Colon (tissue), 2 donors: Measurements from ENCODE around the gene EHBP1.
A peak's percentile ranks its signal among the peaks of the same experiment; 100 is the strongest.
"Not testable (repeated sequence)": the region's sequence is repeated elsewhere in the genome, so short reads cannot be mapped to it uniquely, and the experiment has no call there.

Experiments
- FAIRE-seq: peaks from 2 replicates; lab custom pipeline; 2012; peaks lifted over from hg19 to GRCh38; lab: Jason Lieb, UNC
- donor health status: control.
- donor health status: control.

Gene EHBP1

DNA sequence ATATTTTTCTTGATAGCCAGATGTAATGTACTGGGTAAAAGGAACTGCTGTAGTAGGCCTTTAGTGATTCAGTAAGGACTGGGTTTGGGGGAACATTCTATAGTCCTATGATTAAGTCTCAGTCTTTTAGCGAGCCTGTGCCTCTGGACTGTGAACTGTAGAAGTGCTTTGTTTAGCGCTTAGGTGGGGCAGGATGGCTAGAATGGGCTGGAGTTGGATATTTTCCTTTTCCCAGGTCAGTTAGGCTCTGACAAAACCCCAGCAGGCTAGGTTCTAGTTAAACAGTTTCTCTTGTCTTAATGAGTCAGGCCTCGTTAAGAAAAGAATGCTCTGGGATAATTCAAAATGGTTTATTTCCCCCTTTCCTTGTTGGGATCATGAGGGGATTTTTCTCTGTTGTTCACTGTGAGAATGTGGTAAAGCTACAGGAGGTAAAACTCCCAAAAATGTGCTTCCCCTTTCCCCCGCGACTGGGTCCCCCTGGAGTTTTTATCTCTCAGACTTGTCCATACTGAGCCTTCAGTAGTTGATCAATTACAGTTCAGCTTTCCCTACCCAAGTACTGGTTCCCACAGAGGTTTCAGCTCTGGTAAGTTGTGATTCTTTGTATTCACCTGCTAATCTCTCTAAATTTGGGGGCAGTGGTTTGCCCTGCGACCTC is 31.5 kb downstream of the EHBP1 start:
- FAIRE-seq, result no peak

DNA sequence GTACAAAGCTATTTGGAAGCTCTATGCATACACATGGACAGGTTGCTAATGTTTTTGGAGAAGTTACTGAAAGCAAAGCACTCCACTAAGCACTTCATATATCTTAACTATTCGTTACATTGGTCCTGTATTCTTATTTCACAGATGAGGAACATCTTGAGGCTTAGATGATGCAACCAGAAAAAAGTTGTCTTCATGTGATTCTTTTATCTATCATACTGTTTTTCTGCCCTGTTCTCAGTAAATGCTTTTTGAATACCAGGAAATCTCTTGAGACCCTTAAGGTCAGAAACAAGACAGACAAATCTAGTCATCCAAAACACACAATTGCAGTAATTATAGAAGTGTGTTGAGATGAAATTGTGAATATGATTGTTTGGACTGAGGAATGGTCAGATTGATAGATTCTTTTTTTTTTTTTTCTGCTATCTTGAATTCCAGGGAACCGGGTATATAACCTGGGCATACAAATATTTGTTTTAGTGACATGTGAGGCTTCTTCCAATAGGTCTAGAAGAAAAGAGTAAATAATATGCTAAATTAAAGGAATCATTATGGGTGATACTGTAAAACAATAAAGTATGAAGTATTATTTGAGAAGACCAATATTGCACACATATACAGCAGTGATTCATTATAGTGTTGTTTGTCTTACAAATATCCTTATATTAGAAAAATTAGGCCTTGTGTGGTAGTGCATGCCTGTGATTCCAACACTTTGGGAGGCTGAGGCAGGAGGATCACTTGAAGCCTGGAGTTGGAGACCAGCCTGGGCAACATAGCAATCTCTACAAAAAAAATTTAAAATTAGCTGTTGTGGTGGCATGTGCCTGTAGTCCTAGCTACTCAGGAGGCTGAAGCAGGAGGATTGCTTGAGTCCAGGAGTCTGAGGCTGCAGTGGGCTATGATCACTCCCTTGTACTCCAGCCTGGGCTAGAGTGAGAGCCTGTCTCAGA is 33.7 kb downstream of the EHBP1 start:
- FAIRE-seq, result no peak

DNA sequence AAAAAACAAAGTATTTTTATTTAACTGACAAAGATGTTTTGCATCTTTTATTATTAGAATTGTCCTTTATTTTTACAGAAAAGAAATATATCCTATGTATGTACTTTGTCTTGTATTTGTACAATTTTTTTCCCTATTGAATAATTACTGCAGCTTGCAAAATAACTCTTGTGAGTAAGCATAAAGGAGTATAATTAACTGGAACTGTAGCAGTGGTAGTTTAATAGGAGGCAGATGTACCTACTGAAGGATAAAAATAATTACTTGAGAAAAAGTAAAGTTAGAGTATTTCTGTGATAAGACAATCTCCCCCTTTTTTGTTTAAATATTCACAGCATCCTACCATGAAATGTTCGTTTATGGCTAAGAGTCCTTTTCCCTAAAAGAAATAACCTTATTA is 34.7 kb downstream of the EHBP1 start:
- no peak for FAIRE-seq

- FAIRE-seq, result no peak
These were observed 35.6 kb downstream of the EHBP1 start for GRCh38 chr2:62741127-62741526.

DNA sequence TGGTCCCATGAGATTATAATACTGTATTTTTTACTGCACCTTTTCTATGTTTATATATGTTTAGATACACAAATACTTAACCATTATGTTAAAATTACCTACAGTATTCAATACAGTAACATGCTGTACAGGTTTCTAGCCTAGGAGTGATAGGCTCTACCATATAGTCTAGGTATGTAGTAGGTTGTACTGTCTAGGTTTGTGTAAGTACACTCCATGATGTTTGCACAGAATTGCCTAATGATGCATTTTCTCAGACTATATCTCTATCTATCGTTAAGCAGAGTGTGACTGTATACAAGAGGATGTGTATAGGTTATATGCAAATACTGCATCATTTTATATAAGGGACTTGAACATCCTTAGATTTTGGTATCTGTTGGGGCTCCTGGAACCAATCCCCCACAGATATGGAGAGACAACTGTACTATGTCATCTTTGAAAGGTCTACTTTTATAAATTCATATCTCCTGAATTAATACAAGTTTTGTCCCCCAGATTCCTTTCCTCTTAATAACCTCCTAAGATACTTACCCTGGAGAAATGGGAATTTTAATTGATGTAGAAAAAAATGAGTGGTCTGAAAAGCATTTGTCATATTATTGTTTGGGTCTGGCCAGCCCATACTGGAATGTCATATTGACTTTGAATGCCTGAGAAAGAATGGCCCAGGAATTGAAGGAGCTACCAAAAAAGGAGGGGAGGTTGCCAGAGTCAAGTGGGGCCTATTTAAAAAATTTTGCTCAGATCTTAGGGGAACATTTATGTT is 36.6 kb downstream of the EHBP1 start:
- FAIRE-seq, result no peak

- no peak for FAIRE-seq
These were observed 38.0 kb downstream of the EHBP1 start for GRCh38 chr2:62743506-62743905.

DNA sequence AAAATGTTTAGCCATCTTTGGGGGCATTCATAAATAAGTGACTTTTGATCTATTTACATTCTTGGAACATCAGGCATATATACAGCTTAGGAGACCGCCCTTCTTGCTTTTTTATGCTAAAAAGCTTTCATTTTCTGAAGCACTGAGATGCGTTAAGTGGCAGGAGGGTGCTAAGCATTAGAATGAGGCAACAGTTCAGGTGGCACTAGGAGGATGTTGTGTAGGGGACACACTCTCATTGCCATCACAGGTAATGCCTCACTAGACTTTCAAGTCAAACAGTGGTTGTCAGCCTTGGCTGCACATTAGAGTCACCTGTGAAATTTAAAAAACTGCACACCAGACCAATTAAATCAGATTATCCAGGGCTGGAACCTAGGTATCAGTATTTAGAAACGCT is 39.1 kb downstream of the EHBP1 start:
- no peak for FAIRE-seq

- FAIRE-seq, result no peak
These were observed 40.5 kb downstream of the EHBP1 start for GRCh38 chr2:62745891-62746481.

GRCh38 chr2:62747169-62747568 is 41.7 kb downstream of the EHBP1 start:
- no peak for FAIRE-seq

GRCh38 chr2:62747876-62748275 is 42.4 kb downstream of the EHBP1 start:
- FAIRE-seq, result no peak

DNA sequence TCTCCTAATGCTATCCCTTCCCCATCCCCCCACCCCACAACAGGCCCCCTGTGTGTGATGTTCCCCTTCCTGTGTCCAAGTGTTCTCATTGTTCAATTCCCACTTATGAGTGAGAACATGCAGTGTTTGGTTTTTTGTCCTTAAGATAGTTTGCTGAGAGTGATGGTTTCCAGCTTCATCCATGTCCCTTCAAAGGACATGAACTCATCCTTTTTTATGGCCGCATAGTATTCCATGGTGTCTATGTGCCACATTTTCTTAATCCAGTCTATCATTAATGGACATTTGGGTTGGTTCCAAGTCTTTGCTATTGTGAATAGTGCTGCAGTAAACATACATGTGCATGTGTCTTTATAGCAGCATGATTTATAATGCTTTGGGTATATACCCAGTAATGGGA is 43.6 kb downstream of the EHBP1 start:
- FAIRE-seq, result not testable (repeated sequence)

- no peak for FAIRE-seq
These were observed 51.5 kb downstream of the EHBP1 start for GRCh38 chr2:62757029-62757428.

GRCh38 chr2:62760026-62760425 is 54.5 kb downstream of the EHBP1 start:
- FAIRE-seq, result no peak

GRCh38 chr2:62760555-62760954 is 55.0 kb downstream of the EHBP1 start:
- FAIRE-seq, result no peak

DNA sequence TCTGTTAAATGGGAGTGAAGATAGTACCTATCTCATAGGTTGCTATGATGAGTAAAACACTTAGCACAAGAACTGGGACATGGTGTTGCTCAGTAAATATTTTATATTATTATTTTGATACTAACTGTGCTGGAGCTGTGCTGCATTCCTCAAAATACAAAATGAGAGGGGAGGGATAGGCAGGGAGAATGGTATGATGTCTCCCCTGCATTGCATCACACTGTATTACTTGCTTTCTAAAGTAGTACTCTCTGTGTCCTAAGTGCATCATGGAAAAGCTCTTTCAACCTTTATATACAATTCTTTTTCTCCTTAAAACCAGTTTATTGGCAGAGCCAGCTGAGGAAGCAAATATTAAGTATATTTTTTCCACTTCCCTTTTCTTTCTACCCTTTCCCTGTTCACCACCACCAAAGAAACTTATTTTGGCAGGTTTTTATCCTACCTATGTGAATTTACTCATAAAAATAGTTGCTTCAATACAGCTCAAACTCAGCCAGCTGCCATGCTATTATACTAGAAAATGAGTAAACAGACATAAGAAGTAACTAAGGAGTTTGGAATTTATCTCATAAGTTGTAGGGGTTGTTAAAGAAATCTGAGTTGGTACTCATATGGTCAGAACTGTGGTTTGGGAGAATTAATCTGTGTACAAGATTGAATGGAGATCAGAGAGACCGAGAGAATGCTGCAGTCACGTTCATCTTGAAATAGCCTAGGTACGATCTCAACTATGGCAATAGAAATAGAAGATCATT is 60.3 kb downstream of the EHBP1 start:
- FAIRE-seq, result no peak

GRCh38 chr2:62768615-62769014 is 63.1 kb downstream of the EHBP1 start:
- no peak for FAIRE-seq

GRCh38 chr2:62770629-62771028 is 65.1 kb downstream of the EHBP1 start:
- FAIRE-seq, result no peak

DNA sequence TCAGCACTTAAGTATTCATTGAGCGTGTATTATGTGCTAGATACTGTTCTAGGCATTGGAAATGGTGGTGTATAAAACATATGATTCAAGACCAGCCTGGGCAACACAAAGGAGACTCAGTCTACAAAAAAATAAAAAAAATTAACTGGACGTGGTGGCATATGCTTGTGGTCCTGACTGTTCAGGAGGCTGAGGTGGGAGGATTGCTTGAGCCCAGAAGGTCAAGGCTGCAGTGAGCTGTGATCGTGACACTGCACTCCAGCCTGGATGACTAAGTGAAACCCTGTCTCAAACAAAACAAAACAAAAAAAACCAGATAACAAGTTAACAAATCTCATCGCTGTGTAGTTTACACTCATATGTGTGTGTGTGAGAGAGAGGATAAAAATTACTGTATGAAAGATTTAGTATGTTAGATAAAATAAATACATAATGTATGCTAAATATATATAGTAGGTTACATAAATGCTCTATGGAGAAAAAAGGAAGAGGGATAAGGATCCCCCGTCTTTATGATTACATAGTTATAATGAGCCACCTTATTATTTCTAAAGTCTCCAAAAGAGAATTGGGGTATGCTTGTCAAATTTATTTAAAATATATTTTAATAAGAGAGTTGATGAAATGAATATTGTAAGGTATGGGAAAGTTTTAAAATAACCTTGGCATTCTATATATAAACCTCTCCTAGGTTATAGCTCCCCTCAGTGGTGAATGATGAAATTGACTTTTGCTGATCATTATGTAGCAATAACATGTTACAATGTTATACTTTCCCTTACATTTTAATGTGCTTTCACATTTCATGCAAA is 69.2 kb downstream of the EHBP1 start:
- FAIRE-seq, result peak; percentile 84

- no peak for FAIRE-seq
These were observed 69.8 kb downstream of the EHBP1 start for GRCh38 chr2:62775367-62775668.

- no peak for FAIRE-seq
These were observed 78.2 kb downstream of the EHBP1 start for GRCh38 chr2:62783679-62784078.

DNA sequence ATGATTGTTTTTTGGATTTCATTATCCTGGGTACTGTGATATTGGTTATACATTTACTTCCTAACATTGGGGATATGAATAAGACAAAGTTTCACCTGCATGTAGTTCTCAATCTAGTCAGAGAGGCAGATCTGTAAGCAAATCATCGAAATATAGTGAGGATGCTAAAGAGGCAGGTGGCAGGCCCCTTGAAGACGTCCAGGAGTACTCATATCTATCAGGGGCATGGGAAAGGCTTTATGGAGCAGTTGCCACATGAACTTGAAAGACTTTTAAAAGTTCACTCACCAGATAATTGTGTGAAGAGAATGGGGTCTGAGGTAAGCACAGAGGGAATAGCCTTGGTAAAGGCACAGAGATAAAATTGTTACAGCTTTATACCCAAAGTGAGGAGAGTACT is 78.8 kb downstream of the EHBP1 start:
- no peak for FAIRE-seq
